Activated CD4-positive, alpha-beta T cell treated with anti-CD3 and anti-CD28 coated beads, Interleukin-2, Interleukin-4, amounts not matched to agents 100 ng/mL and 50 ng/mL, durations not matched to agents 16 hours and 8 hours (primary cell): ENCODE data around the gene SLC16A5.
"Not testable (repeated sequence)": the region's sequence is repeated elsewhere in the genome, so short reads cannot be mapped to it uniquely, and the experiment has no call there.

Experiments used
- DNase-seq: peaks from one replicate; pipeline ENCODE4 v3.0.0-alpha.2; 2020; ENCODE audit warnings: low spot score

The SLC16A5 gene

DNA sequence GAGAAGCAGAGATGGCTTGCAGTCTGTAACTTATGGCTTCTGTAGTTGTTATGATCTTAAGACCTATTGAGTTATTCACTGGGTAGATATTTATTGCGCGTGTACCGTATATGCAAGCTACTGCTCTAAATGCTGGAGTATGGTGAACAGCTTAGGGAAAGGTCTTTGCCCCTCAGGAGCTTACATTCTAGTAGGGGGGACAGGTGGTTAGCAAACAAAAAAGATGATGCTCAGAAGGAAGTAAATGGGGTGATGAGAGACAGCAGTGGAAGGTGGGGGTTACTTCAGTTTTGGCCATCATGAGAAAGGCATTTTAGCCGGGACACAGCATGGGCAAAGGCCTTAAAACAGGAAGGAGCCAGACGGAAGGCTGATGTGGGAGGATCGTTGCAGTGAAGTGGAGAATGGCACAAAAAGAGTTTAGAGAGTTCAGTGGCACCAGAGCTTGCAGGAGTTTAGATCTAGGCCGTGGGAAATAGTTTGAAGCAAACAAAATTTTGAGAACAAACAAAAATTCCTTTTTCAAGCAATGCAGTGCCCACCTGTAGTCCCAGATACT lies 24.1 kb downstream of the SLC16A5 start:
- no peak for DNase-seq

DNA sequence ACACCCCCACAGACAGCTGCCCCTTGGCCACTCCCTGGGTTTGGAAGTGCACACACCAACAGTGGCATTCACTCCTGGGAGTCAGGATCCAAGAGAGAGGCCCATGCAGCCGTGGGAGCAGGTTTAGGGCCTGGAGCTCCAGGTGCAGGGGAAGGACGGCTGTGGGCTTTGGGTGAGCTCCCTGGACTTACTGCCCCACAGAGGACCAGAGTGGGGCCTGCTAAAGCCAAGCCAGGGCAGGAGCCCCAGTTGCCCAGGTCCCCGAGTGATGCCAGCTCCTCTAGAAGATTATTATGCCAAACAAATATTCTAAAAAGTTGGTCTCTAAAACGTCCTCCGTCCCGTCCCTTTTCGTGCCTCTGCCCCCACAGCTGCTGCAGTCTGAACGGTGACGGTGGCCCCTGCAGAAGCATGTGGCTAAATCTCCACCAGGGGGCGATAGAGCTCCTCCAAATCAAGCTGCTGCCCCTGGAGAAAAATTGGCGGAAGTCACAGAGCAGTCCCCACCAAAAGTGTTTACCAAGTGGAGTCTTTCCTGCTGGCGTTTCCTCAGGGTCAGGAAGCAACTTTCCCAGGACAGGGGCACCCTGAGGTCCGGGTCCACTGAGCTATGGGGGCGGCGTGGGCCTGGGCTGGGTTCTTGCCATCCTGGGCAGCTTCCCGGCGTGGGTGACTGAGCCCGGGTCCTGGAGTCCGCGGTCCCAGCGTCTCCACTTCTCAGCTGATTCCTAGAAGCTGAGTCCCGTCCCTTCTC lies 26.2 kb downstream of the SLC16A5 start:
- DNase-seq: peak; percentile 96

DNA sequence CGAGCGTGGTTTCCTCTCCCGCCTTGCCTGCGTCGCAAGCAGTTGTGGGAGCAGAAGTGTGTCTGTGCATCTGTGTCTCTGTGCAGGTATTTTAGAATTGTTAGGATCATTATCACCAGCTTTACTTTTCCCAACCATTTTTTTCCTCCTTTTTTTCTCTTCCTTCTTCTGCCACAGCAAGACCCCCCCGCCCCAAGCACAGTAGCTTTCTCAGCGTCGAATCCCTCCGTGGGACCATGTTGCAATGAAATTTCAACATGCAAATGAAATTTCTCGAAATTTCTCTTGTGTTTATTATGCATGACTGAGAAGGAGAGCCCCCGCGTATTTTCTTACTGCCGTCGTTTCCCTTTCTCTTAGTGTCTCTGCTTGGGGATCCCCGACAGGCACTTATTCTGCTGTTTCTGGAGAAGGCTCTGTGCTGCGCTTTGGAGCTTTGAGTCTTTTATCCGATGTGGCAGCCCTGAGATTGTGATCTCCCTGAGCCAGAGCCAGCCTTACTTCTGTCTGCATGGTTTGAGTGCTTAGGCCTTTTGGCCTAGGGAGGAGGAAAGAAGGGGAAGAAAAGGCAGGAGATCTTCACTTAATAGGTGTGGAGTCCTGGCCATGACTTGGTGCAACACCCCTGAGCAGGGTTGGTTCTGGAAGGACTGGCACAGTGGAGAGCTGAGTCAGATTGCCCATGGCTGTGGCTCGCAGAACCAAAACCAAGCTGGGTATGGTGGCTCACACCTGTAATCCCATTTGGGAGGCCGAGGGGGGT lies 27.0 kb downstream of the SLC16A5 start:
- DNase-seq: no peak

DNA sequence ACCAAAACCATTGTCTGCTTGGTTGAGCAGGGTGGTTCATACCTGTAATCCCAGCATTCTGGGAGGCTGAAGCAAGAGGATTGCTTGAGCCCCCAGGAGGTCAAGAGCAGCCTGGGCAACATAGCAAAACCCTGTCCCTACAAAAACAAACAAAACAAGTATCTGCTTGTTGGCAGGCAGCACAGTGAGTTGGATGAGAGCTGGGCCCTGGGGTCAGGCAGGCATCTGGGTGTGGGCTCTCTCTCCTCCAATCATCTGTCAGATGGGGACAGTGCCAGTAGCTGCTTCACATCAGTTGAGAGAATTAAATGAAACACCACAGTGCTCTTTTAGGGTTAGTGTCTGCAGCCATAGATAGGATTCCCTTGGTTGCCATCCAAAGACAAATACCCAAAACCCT lies 27.8 kb downstream of the SLC16A5 start:
- DNase-seq: no peak

DNA sequence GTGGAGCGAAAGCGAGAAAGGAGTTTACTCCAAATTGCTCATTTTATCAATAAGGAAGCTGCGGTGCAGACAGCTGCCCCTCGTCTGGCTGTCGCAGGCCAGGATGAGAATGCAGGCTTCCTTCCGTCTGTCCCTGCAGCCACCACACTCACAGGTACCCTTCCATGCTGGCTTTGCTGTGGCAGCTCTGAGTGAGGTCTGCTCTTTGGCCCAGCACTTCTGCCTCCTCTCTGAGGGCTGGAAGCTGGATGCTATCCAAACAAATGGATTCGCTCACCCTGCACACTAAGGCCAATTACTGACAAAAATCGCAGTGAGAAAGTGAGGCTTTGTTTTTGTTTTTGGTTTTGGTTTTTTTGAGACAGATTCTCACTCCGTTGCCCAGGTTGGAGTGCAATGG lies 29.0 kb downstream of the SLC16A5 start:
- DNase-seq: no peak

DNA sequence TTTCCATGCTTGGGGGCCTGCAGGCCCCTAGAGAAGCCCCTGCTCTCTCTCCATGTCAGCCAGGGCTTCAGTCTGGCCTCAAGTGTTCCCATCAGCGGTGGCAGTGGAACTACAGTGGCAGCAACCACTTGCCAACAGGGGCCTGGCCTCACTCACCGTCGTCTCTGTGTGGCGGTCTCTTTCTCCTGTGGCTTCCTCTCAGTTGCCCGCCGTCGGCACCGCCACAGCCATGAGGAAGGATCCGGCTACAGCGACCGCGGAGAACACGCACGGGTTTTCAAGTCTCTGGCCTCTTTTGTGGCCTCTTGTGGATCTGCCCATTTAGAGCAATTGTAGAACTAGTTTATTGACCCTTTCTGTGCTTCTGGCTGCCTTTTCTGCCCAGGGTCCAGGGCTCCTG lies 30.6 kb downstream of the SLC16A5 start:
- DNase-seq: no peak

DNA sequence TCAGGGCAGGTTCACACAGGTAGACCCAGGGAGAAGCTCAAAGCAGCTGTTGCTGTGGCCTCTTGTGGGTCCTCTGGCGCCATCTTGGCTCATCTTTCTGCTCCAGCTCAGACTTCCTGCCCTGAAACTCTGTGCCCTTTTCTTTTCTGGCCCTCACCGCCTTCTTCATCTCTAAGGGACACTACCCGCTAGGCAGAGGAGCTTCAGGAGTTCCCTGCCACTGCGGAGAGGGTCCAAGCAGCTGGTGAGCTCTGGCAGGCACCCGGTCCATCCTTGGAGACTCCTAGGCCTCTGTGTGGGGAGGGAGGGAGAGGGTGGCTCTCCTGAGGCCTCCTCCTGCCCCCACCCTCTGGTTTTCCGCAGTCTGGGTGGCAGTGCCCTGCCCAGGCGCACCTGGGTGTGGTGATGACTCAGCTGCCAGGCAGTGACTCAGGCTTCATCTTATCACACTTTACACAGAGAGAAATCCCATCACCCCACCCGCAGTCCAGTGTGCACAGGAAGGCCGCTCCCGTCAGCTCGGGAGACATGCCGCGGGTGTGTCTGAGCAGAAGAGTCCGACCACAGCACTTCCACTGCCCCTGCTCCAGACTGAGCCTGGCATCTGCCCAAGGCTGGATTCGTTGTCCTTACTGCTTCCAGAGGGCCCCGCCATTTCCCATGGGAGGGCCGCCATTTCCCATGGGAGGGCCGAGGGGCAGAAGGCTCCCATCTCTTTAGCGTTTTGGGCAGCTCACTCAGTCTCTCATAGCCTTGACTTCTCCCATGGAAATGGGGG lies 36.5 kb downstream of the SLC16A5 start:
- DNase-seq: peak; percentile 84

DNA sequence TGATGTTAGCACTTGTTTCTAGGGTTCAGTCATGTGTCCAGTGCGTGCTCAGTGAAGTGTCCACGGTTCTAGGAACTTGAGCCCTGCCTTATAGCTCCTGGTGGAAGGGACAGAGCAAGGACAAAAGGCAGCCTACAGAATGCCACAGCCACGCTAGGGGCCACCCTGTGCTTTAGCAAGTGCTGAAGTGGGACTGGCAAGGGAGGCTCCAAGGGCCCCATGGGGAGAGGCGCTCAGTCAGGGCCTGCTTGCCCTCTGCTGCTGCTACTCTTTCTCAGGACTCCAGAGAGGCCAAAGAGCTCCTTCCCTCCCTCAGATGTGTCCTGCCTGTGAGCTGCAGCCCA lies 37.0 kb downstream of the SLC16A5 start:
- no peak for DNase-seq

DNA sequence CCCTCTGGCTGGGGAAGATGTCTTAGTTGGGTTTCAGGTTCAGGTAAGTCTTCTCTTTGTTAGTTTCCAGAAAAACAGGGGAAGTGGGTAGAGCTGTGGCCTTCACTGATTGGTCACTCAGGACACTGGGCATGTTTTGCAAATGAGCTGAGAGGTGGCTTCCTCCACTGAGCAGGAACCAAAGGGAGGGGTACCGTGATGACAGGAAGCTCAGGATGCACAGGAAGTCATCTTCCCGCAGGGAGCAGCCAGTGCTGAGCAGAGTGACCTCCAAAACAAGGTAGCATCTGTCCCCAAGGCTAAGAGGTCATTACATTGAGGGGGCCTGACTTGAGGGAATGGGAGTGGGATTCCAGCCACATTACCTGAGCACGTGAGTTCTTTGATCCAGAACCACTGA lies 38.2 kb downstream of the SLC16A5 start:
- DNase-seq: no peak

DNA sequence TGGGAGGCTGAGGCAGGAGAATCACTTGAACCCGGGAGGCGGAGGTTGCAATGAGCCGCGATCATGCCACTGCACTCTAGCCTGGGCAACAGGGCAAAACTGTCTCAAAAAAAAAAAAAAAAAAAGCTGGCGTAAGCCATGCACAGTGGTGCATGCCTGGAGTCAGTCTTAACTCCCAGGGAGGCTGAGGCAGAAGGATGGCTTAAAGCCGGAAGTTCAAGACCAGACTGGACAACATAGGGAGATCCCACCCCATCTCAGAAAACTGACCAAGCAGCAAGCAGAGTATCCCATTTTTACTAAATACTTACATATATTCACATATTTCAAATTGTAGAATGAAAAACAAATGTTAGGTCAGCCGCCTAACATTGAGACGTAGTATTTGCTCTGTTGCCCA lies 39.2 kb downstream of the SLC16A5 start:
- no peak for DNase-seq

DNA sequence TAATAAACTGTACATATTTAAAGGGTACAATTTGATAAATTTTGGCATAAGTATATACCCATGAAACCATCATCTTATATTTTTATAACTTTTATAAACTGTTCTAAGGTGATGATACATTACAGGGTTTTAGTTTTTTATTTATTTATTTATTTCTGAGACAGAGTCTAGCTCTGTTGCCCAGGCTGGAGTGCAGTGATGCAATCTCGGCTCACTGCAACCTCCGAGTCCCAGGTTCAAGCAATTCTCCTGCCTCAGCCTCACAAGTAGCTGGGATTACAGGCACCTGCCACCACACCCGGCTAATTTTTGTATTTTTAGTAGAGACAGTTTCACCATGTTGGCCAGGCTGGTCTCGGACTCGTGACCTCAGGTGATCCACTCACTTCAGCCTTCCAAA lies 40.2 kb downstream of the SLC16A5 start:
- not testable (repeated sequence) for DNase-seq

DNA sequence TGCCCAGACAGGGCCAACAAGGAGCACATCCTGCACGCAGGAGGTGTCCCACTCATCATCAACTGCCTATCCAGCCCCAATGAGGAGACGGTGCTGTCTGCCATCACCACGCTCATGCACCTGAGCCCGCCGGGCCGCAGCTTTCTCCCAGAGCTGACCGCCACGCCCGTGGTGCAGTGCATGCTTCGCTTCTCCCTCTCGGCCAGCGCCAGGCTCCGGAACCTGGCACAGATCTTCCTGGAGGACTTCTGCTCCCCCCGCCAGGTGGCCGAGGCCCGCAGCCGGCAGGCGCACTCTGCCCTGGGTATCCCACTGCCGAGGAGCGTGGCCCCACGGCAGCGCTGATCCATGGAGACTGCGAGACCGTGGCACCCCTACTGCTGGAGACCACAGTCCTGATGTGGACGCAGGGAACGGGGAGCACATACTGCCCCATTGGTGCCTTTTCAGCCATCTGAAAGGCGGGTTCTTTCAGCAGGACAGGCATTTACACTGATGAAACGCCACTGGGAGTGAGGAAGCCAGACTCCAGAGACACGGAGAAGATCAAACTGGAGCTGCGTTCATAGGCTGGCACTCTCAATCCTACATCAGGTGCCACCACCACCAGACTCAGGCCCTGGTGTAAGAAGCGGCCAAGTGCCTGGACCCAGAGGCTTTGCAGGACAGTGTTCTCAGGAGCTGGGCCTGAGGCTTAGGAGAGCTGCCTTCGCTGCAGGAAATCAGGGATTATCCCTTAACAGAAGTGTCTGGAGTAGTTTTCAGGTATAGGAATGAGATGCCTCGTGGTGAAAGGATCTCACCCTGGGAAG lies 41.1 kb downstream of the SLC16A5 start:
- DNase-seq: no peak

DNA sequence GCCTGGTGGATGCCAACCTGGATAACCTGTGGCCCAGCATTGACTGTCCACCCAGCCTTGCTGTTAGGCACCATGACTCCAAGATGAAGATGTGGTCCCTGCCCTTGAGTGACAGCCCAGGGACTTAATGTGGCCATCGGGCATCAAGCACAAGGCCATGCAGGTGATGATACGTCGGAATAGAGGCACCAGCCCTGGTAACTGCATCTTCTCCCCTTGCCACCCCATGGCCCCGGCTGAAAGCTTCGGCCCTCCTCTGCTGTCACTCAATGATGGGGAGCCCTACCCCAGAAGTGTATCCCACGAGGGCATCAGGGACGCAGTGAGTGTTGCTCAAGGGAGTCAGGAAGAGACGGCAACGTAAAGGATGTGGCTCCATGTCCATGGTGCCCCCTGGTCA lies 41.8 kb downstream of the SLC16A5 start:
- no peak for DNase-seq

DNA sequence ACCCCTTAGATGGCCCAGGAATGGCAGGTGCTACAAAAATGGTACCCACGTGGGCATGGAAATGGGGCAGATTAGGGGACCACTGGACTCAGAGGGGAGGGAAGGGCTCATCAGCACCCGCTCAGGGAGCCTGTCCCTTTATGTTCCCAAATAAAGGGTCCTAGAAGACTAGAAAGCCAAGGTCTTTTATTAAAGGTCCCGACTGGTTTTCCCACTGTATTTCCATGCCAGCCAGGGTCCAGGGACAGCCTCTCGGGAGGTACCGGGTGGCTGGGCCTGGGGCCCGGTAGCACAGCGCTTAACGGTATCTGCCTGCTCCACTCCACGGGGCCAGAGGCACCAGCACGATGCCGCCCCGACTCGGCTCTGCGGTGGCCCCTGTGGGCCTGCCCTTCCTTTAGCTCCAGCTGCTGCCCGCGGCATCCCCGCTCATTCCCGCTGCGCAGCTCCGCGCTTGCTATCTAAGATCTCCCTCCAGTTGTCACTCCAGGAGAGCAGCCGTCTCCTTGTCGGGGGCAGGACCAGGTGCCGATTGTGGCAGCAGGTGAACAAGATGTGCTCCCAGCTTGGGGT lies 42.4 kb downstream of the SLC16A5 start:
- DNase-seq: no peak

DNA sequence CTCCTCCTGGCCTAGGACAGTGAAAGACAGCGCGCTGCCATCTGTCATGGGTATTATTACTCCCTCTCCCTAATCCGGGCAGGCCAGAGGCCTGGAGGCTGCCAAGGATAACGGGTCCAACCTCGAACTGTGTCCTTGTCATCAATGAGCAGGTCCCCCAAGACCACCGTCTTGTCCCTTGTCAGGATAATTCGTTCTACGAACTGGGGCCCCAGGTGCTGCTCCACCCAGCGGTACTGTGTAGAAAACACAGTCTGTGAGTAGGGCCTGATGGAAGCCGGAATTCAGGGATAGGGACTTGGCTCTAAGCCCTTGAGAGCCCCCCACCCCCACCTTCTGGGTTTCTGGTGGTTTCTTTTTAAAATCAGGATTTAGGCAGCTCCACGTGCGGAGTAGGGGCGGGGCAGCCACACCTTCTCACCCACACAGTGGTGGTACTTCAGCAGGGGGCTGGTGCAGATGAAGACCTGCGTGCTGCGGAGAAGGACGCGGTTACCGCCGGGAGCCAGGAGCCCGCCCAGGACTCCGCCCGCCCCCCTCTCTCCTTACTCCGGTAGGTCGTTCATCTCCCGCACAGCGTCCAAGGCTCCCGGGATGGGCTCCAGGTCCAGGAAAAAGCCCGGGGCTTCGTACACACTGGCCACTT lies 43.0 kb downstream of the SLC16A5 start:
- DNase-seq: peak; percentile 58

DNA sequence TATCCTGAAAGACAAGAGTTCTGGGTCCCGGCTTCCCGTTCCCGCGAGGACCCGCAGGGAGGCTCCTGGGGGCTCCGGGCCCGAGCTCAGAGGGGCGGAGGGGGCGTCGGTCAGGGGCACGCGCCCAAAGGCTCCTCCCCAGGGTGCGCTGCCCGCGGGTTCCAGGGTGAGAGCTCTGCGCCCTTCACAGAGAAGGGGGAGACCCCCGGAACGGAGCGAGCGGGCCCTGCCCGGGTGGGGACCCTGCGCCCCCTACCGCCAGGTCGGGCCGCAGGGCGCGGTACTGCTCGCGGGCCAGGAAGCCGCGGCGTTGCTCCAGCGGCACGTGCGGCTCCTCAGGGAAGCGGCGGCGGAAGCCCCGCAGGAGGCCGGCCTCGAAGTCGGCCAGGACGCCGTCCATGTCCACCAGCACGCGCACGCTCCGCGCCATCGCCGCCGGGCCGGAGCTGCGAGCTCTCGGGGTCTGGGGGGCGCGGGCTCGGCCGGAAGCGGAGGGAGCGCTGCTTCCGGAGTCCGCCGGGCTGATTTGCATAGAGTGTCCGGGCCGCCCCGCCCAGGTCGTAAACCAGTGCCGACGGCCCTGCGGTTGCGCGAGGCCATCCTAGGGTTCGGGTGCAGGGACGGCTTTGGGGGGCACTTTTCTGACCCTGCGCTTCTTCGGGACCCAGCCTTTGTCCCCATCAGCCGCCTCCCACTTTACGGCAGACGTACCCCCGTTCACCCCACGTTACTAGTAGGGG lies 43.7 kb downstream of the SLC16A5 start, which contains the start of gene NT5C:
Gene NT5C, minus strand, starts transcription at position 465 of the 740 bp plus-strand sequence. Its CDS starts 35 bp downstream, at position 430.
- peak; percentile 81 for DNase-seq

DNA sequence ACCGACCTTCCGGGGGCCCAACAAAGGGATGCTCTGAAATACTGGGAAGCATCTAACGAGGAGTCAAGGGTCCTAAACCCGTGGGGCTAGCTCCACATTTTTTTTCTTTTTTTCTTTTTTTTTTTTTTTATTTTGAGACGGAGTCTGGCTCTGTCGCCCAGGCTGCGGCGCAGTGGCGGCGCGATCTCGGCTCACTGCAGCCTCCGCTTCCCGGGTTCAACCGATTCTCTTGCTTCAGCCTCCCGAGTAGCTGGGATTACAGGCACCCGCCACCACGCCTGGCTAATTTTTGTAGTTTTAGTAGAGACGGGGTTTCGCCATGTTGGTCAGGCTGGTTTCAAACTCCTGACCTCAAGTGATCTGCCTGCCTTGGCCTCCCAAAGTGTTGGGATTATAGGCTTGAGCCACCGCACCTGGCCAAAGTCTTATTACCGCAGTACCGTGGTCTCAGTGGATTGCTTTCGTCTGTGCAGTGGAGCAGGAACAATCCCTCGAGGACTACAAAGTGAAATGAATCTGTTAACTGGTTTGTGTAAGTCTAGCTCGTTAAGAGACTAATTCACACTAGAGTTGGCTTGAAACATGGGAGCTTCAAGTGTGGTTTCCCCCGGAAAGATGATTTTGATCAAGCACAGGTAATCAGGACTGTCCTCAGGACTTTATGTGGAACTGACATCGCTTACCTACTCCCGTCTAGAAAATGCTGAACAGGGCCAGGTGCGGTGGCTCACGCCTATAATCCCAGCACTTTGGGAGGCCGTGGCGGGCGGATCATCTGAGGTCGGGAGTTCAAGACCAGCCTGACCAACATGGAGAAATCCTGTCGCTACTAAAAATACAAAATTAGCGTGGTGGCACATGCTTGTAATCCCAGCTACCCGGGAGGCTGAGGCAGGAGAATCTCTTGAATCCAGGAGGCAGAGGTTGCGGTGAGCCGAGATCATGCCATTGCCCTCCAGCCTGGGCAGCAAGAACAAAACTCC lies 44.6 kb downstream of the SLC16A5 start:
- not testable (repeated sequence) for DNase-seq

DNA sequence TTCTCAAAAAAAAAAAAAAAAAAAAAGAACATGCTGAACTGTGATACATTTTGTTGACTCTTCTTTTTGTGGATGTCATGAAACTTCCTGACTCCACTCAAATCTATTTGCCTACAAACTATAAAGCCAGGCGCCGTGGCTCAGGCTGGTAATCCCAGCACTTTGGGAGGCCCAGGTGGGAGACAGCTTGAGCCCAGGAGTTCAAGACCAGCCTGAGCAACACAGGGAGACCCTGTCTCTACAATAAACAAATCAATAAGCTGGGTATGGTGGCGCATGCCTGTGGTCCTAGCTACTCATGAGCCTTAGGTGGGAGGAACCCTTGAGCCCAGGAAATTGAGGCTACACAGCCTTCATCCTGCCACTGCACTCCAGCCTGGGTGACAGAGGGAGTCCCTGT lies 45.2 kb downstream of the SLC16A5 start:
- no peak for DNase-seq
